Left lung (tissue), 14 donors: ENCODE results near the gene NAA15. TPM values are rescaled to one million over a fixed set of nuclear protein-coding genes. Genes with fewer than 3 reads are reported as not detected.
"Not testable (repeated sequence)": the region's sequence is repeated elsewhere in the genome, so short reads cannot be mapped to it uniquely, and the experiment has no call there.

ENCODE experiments used
- ATAC-seq: fragments of 200-7000 bp; cut with Tn5 transposase; one replicate; pipeline ENCODE4 v1.9.1; 2020; ENCODE audit warnings: moderate library complexity
- DNase-seq, 4 donors: peaks; one replicate each; pipeline ENCODE4 v3.0.0-alpha.2; 2013 to 2020
- H3K27ac ChIP-seq, 2 donors: fragments of 200-600 bp; sonication (generic) in 1 of 2; one replicate each; pipeline versions ENCODE4 v1.5.0 to v1.8.0; 2020 to 2021
- H3K27me3 ChIP-seq, 2 donors: fragments of 200-600 bp; sonication (generic) in 1 of 2; one replicate each; pipeline versions ENCODE4 v1.5.0 to v1.8.0; 2020 to 2021
- H3K36me3 ChIP-seq, 2 donors: fragments of 200-600 bp; sonication (generic) in 1 of 2; one replicate each; pipeline versions ENCODE4 v1.5.0 to v1.8.0; 2020 to 2021
- H3K4me1 ChIP-seq, 2 donors: fragments of 200-600 bp; one replicate each; pipeline ENCODE4 v1.8.0; 2021
- H3K4me3 ChIP-seq, 2 donors: fragments of 200-600 bp; sonication (generic) in 1 of 2; one replicate each; pipeline versions ENCODE4 v1.5.0 to v1.8.0; 2020 to 2021; ENCODE audit warnings: mild to moderate bottlenecking in 1 of 2
- H3K9me3 ChIP-seq, 2 donors: fragments of 200-600 bp; sonication (generic) in 1 of 2; one replicate each; pipeline versions ENCODE4 v1.5.0 to v1.8.0; 2020 to 2021
- CTCF ChIP-seq, 2 donors: fragments of 200-600 bp; sonication (generic) in 1 of 2; IDR thresholded peaks; one replicate each; pipeline versions ENCODE4 v1.5.0 to v1.8.0; 2021; ENCODE audit warnings: antibody characterized with exemption in 2 of 2
- intact Hi-C, 2 donors: fragments of 100-400 bp; cut with DNase I; formaldehyde crosslinking; loops; one replicate each; pipeline versions ENCODE4 v1.11.2 to v1.14.2; 2022
- long read RNA-seq, 12 donors: library from polyadenylated mRNA in 2 of 12; unstranded in 2 of 12; transcript quantifications; one replicate each; pipeline ENCODE4 v2.0.0 and lab custom pipeline, GENCODE V29; 2019 to 2026
- polyA plus RNA-seq, 6 donors: library from polyadenylated mRNA; unstranded; fragments of 120-200 nt; gene quantifications; one replicate each; pipeline ENCODE4 v1.2.1, GENCODE V29; 2013; ENCODE audit not compliant: insufficient read length in 6 of 6
- total RNA-seq, 2 donors: library from RNA; stranded (reverse); fragmentation: NEBNext Ultra II Directional; extraction: Animal tissue kit (Norgen Biotek cat#: 25700); gene quantifications; one replicate each; pipeline ENCODE4 v1.2.1, GENCODE V29; 2021
- donor health status: DM: no; HTN: yes; CAD: no.
- donor health status: DM: no; HTN: no; CAD: no.

Gene NAA15
- 10 to 100 TPM; 35.5 to 49.6 TPM for total RNA-seq
- polyA plus RNA-seq: 10 to 100 TPM; 30.0 to 35.0 (median 32.3) TPM
- long read RNA-seq, donor 1, full-length matches to known transcripts: 1 of 34 reads
- long read RNA-seq, donor 1, partial matches to known transcripts: 33 of 34 reads
- long read RNA-seq, donor 1, other reads (novel, unspliced or antisense): 0 of 34 reads
- long read RNA-seq, donor 2, partial matches to known transcripts: 6 of 24 reads
- long read RNA-seq, donor 2, other reads (novel, unspliced or antisense): 18 of 24 reads
- long read RNA-seq, donor 3, full-length matches to known transcripts: 3 of 3 reads
- long read RNA-seq, donor 3, partial matches to known transcripts: 0 of 3 reads
- long read RNA-seq, donor 3, other reads (novel, unspliced or antisense): 0 of 3 reads
- long read RNA-seq, donor 4, partial matches to known transcripts: 7 of 7 reads
- long read RNA-seq, donor 4, other reads (novel, unspliced or antisense): 0 of 7 reads
- long read RNA-seq, donor 5, partial matches to known transcripts: 0 of 6 reads
- long read RNA-seq, donor 5, other reads (novel, unspliced or antisense): 6 of 6 reads
- long read RNA-seq, donor 6, partial matches to known transcripts: 12 of 12 reads
- long read RNA-seq, donor 6, other reads (novel, unspliced or antisense): 0 of 12 reads
- long read RNA-seq, donor 7, full-length matches to known transcripts: 1 of 10 reads
- long read RNA-seq, donor 7, partial matches to known transcripts: 0 of 10 reads
- long read RNA-seq, donor 7, other reads (novel, unspliced or antisense): 9 of 10 reads
- long read RNA-seq, donor 8, partial matches to known transcripts: 13 of 13 reads
- long read RNA-seq, donor 8, other reads (novel, unspliced or antisense): 0 of 13 reads
- long read RNA-seq, donor 9: 0 reads
- long read RNA-seq, donor 10, partial matches to known transcripts: 3 of 4 reads
- long read RNA-seq, donor 10, other reads (novel, unspliced or antisense): 1 of 4 reads
- long read RNA-seq, donor 11: 0 reads
- long read RNA-seq, donor 12, full-length matches to known transcripts: 1 of 11 reads
- long read RNA-seq, donor 12, partial matches to known transcripts: 10 of 11 reads
- long read RNA-seq, donor 12, other reads (novel, unspliced or antisense): 0 of 11 reads

- Histone ChIP-seq H3K36me3 (peaks cover 0 to 4% of the 10 kb centered on the region in 2 donors), H3K9me3 (no peaks in the 10 kb centered on the region), H3K4me3 (peak within 1 kb of the TSS; percentile 91 to 99), H3K27ac (peak within 1 kb of the TSS; percentile 89 to 93), H3K27me3 (no peaks in the 10 kb centered on the region), H3K4me1 (peaks cover 21 to 42% of the 10 kb centered on the region in 2 donors)
- DNase-seq (peak; percentile 97 to 99 (median 99)), ATAC-seq (peak; percentile 96)
- intact Hi-C loops: no loop called here
- peak in 1 of 2 donors; percentile 16 for TF ChIP-seq CTCF (IDR thresholded peaks at IDR 0.05)
Observed at GRCh38 chr4:139301113-139301820, at the start of gene NAA15. Gene NAA15, plus strand, starts transcription at chr4:139301505. Its CDS starts 273 bp downstream, at chr4:139301778.

DNA sequence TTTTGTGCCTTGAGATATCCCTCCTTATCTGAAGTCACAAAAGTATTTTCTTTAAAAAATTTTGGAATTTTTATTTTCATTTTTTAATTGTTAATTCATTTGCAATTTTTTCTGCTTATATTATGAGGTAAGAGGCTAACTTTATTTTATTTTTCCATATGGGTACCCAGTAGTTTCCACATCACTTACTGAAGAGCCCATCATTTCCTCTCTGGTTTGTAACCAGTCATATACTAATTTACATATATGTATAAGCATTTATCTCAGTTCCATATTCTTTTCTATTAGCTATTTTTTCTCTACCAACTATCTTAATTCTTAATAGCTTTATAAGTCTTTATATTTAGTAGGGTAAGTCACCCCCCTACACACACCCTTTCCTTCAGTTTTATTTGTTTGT is 48.3 kb upstream of the NAA15 start:
- TF ChIP-seq CTCF (IDR thresholded peaks at IDR 0.05): no peak
- no peak for ATAC-seq
- Histone ChIP-seq H3K9me3 (no peaks in the 10 kb centered on the region), H3K27ac (no peak overlapping the region), H3K4me3 (no peak overlapping the region), H3K36me3 (no peaks in the 10 kb centered on the region), H3K27me3 (no peaks in the 10 kb centered on the region), H3K4me1 (no peaks in the 10 kb centered on the region)
- DNase-seq: no peak
- intact Hi-C loops: no loop called here

GRCh38 chr4:139253713-139254112 is 47.6 kb upstream of the NAA15 start:
- Histone ChIP-seq H3K27me3 (no peaks in the 10 kb centered on the region), H3K9me3 (no peaks in the 10 kb centered on the region), H3K4me3 (no peak overlapping the region), H3K36me3 (no peaks in the 10 kb centered on the region), H3K27ac (no peak overlapping the region), H3K4me1 (no peaks in the 10 kb centered on the region)
- DNase-seq (no peak), ATAC-seq (no peak)
- no peak for TF ChIP-seq CTCF (IDR thresholded peaks at IDR 0.05)
- intact Hi-C loops: no loop called here

- H3K4me1 ChIP-seq, H3K4me3 ChIP-seq, intact Hi-C loops, H3K36me3 ChIP-seq, H3K27ac ChIP-seq, ATAC-seq, H3K27me3 ChIP-seq, DNase-seq, H3K9me3 ChIP-seq: not testable (repeated sequence)
Observed at GRCh38 chr4:139255581-139255980, 45.7 kb upstream of the NAA15 start.

DNA sequence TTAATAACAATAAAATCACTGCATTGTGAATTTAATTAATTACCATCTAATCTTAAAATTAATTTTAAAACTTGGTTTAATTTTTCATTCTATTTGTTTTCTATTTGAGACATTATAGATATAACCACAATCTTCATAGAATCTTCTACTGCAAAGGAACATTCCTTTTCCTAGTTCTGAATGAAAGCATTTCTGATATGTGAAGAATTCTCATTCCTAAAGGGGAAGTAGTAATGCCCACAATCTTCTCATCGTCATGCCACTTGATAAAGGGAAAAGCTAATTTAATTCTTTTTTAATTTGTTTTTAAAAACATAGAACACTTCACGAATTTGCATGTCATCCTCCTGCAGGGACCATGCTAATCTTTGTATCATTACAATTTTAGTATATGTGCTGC is 45.0 kb upstream of the NAA15 start:
- H3K4me3 ChIP-seq: no peak overlapping the region
- intact Hi-C loops: no loop called here
- no peaks in the 10 kb centered on the region for H3K27me3 ChIP-seq
- no peaks in the 10 kb centered on the region for H3K36me3 ChIP-seq
- no peak overlapping the region for H3K27ac ChIP-seq
- ATAC-seq (no peak), DNase-seq (no peak)
- no peaks in the 10 kb centered on the region for H3K4me1 ChIP-seq
- TF ChIP-seq CTCF (IDR thresholded peaks at IDR 0.05): no peak
- H3K9me3 ChIP-seq: no peaks in the 10 kb centered on the region
